HG02943 (cell line): ENCODE data around the gene ATG2B.

Experiments
- ATAC-seq: cut with Tn5 transposase; IDR thresholded peaks from one replicate; pipeline ENCODE4 v1.9.1; 2021; ENCODE audit warnings: mild to moderate bottlenecking, low read depth, moderate library complexity; ENCODE audit not compliant: unreplicated experiment

The ATG2B gene

DNA sequence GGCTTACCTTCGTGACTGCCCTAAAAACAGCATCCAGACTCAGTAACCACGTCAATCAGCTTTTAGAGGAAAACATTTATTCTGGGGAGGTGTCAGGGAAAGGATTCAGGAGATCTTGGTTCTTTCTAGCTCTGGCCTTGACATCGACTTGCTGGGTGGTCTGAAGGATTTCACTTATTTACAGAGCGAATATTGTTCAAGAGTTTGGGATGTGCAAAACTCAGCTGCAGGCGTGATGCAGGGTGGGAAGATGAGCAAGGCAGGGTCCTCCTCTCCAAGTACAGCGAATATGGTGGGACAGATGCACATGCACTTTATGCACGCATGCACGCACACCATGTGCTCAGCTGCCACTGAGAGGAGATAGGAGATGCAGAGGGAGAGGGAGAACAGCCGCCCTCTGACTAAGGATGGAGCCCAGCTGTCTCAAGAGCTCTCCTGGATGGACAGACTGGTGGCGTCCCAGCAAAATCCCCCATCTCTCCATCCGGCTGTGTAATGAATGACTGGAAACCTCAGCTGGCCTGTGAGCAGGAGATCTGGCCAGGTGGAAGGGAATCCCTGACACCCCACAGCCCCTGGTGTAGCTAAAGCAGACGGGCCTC lies 131.5 kb downstream of the ATG2B start:
- no peak for ATAC-seq

- no peak for ATAC-seq
Observed at GRCh38 chr14:96231056-96231455, 132.1 kb downstream of the ATG2B start.

DNA sequence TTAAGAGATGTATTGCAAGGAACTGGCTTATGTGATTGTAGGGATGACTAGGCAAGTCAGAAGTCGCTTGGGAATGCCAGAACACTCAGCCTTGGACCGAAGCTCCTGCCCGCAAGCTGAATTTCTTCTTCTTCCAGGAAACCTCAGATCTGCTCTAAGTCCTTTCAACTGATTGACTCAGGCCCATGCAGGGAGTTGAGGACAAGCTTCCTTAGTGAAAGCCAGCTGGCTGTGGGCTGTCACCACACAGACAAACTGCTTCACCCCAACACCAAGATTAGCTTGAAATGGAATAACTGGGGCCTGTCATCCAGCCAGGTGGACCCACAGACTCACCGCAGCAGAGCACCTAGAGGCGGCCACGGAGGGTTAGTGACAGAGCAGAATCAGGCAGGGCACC lies 133.8 kb downstream of the ATG2B start:
- no peak for ATAC-seq
